HTERT RPE-1 (cell line): ENCODE results near the gene BUD31.
"Not testable (repeated sequence)": the region's sequence is repeated elsewhere in the genome, so short reads cannot be mapped to it uniquely, and the experiment has no call there.

Experiments
- in situ Hi-C: fragments of 300-500 bp; cut with MboI; formaldehyde crosslinking; loops from 4 replicates; pipeline ENCODE4 v1.14.3; 2020; ENCODE audit warnings: low sequenced_read_pairs

BUD31 gene

GRCh38 chr7:99408379-99409191 lies at the start of gene BUD31, which contains the start of gene PDAP1:
TSS of gene BUD31 (plus strand) at chr7:99408969. CDS start at chr7:99411093, 2,124 bp downstream.
TSS of gene PDAP1 (minus strand) at chr7:99408597. CDS start at chr7:99408548, 49 bp downstream.
- in situ Hi-C loops = no loop called here

- in situ Hi-C loops = no loop called here
Observed at GRCh38 chr7:99359465-99360154, 49.2 kb upstream of the BUD31 start.

- in situ Hi-C loops = no loop called here
Observed at GRCh38 chr7:99362801-99363200, 46.0 kb upstream of the BUD31 start.

GRCh38 chr7:99363286-99363685 lies 45.5 kb upstream of the BUD31 start:
- in situ Hi-C loops = no loop called here

- in situ Hi-C loops = no loop called here
Observed at GRCh38 chr7:99365318-99366141, 43.2 kb upstream of the BUD31 start.

- in situ Hi-C loops = no loop called here
Observed at GRCh38 chr7:99366646-99367045, 42.1 kb upstream of the BUD31 start.

GRCh38 chr7:99368750-99369389 lies 39.9 kb upstream of the BUD31 start:
- in situ Hi-C loops = no loop called here

GRCh38 chr7:99369767-99370391 lies 38.9 kb upstream of the BUD31 start:
- in situ Hi-C loops = no loop called here

GRCh38 chr7:99371376-99371920 lies 37.3 kb upstream of the BUD31 start:
- in situ Hi-C loops = no loop called here

GRCh38 chr7:99372275-99373090 lies 36.3 kb upstream of the BUD31 start:
- in situ Hi-C loops = no loop called here

GRCh38 chr7:99373091-99374066 lies 35.4 kb upstream of the BUD31 start:
- in situ Hi-C loops = no loop called here

- in situ Hi-C loops = no loop called here
Observed at GRCh38 chr7:99374111-99375064, 34.4 kb upstream of the BUD31 start, which contains the start of gene ARPC1B. TSS of gene ARPC1B (plus strand) at chr7:99374730. CDS start at chr7:99385715, 10,985 bp downstream.

GRCh38 chr7:99375070-99375807 lies 33.5 kb upstream of the BUD31 start:
- in situ Hi-C loops = no loop called here

GRCh38 chr7:99379043-99379577 lies 29.7 kb upstream of the BUD31 start:
- in situ Hi-C loops = no loop called here

- in situ Hi-C loops = not testable (repeated sequence)
Observed at GRCh38 chr7:99379693-99380031, 29.1 kb upstream of the BUD31 start.
